Measurements from ENCODE around the gene NT5DC4. TPM values are rescaled to one million over a fixed set of nuclear protein-coding genes. Genes with fewer than 3 reads are reported as not detected.

NT5DC4 gene
- total RNA-seq, 1 donor = not detected

DNA sequence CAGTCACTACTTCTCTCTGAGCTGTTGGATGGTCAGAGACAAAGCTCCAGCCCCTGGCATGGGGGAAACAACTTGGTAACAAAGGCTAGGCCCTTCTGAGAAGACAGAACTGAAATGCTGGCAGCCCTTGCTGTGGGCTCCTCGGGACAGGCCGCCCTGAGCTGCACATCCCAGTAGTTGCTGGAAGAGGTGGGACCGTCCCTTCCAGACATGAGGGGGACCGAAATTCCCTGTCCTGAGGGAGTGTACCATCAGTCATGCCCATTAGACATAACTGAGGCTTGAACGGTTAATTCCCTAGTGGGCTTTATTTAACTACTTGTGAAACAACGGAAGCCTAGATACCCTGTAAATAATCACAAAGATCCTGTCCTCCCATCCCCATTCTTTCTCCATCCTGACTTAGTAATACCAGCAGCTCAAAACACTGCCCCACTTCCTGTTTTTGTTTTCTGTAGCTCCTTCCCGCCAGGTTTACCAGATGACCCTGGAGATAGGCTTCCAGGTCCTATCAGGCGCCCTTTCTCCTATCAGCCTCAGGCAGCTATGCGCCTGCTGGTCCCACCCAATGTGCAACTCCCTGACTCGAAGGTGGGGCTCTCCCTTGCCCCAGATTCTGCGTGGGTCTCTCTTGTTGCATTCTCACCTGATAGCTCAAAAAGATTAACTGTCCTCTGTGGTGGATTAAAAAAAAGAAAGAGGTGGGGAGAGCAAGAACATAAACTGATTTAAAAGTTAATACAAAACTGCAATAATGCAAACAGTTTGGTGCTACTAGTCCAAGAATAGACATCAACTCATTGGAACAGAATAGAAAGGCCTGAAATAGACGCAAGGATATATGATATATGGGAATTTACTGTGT is 37.0 kb upstream of the NT5DC4 start:
- no peak overlapping the region for H3K4me3 ChIP-seq (ENCODE audit: low read depth, low read length)
- TF ChIP-seq, protein P1, sequence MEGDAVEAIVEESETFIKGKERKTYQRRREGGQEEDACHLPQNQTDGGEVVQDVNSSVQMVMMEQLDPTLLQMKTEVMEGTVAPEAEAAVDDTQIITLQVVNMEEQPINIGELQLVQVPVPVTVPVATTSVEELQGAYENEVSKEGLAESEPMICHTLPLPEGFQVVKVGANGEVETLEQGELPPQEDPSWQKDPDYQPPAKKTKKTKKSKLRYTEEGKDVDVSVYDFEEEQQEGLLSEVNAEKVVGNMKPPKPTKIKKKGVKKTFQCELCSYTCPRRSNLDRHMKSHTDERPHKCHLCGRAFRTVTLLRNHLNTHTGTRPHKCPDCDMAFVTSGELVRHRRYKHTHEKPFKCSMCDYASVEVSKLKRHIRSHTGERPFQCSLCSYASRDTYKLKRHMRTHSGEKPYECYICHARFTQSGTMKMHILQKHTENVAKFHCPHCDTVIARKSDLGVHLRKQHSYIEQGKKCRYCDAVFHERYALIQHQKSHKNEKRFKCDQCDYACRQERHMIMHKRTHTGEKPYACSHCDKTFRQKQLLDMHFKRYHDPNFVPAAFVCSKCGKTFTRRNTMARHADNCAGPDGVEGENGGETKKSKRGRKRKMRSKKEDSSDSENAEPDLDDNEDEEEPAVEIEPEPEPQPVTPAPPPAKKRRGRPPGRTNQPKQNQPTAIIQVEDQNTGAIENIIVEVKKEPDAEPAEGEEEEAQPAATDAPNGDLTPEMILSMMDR (IDR thresholded peaks at IDR 0.05; ENCODE audit: insufficient read depth, low read length) = no peak
- DNase-seq (ENCODE audit: low read depth) = no peak

- DNase-seq (ENCODE audit: low read depth) = no peak
- TF ChIP-seq, protein P1 (IDR thresholded peaks at IDR 0.05; ENCODE audit: insufficient read depth, low read length) = no peak
These were observed 36.4 kb upstream of the NT5DC4 start for GRCh38 chr2:112684415-112684775.

GRCh38 chr2:112685271-112685884 is 35.4 kb upstream of the NT5DC4 start:
- no peak for DNase-seq (ENCODE audit: low read depth)
- H3K4me3 ChIP-seq (ENCODE audit: low read depth, low read length) = no peak overlapping the region
- TF ChIP-seq, protein P1 (IDR thresholded peaks at IDR 0.05; ENCODE audit: insufficient read depth, low read length) = peak; percentile 41

More at GRCh38 chr2:112684415-112684775, 36.4 kb upstream of the NT5DC4 start:
- no peak overlapping the region for H3K4me3 ChIP-seq (ENCODE audit: low read depth, low read length)

DNA sequence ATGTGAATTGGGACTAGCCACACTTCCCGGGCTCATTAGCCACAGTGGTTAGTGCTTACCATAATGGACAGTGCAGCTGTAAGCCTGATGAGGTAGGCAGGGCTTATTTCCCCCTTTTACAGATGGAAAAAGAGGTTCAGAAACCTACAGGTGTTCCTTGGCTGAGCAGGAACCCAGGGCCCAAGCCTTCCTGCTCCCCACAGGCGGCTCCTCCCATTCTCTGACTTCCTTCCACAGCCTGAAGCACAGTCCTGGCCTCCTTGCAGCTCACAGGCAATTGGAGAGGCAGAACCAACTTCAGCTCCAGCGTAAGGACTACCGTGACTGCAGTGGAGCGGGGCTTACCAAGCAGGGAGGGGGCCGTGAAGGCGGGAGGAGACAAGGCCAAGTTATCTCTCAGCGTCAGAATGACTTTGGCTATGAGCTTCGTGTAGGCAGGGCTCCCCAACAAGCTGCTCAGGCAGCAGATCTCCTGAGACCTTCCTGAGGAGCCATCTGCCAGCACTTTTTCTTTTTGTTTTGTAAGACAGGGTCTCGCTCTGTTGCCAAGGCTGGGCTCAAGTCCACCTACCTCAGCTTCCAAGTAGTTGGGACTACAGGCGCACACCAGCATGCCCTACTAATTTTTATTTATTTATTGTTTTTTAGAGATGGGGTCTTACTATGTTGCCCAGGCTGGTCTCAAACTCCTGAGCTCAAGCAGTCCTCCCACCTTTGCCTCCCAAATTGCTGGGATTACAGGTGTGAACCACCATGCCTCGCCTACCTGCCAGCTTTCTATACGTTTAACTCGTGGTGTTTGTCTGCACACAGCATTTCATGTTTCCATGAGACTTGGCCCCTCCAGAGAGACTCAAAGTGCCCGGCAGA is 34.2 kb upstream of the NT5DC4 start:
- no peak overlapping the region for H3K4me3 ChIP-seq (ENCODE audit: low read depth, low read length)
- DNase-seq (ENCODE audit: low read depth) = no peak

GRCh38 chr2:112687522-112687921 is 33.3 kb upstream of the NT5DC4 start:
- TF ChIP-seq, protein P1 (IDR thresholded peaks at IDR 0.05; ENCODE audit: insufficient read depth, low read length) = no peak
- no peak for DNase-seq (ENCODE audit: low read depth)
- H3K4me3 ChIP-seq (ENCODE audit: low read depth, low read length) = no peak overlapping the region

More for the DNA sequence above, 34.2 kb upstream of the NT5DC4 start:
- TF ChIP-seq, protein P1 (IDR thresholded peaks at IDR 0.05; ENCODE audit: insufficient read depth, low read length) = no peak

GRCh38 chr2:112688086-112688880 is 32.5 kb upstream of the NT5DC4 start:
- no peak for DNase-seq (ENCODE audit: low read depth)
- TF ChIP-seq, protein P1 (IDR thresholded peaks at IDR 0.05; ENCODE audit: insufficient read depth, low read length) = no peak

More at GRCh38 chr2:112688086-112688880, 32.5 kb upstream of the NT5DC4 start:
- H3K4me3 ChIP-seq (ENCODE audit: low read depth, low read length) = no peak overlapping the region

Data from fibroblast of the aortic adventitia (primary cell).